Activated T-helper 17 cell treated with anti-CD3 and anti-CD28 coated beads, Interleukin-2, amount 50 U/mL, for 72 hours (primary cell): ENCODE measurements around the gene TTN. TPM values are rescaled to one million over a fixed set of nuclear protein-coding genes. Genes with fewer than 3 reads are reported as not detected.
A peak's percentile ranks its signal among the peaks of the same experiment; 100 is the strongest.

Source experiments
- ATAC-seq: fragments of 150-1000 bp; cut with Tn5 transposase; replicated peaks from 2 replicates; pipeline ENCODE4 v1.10.0; 2021; ENCODE audit warnings: mild to moderate bottlenecking, moderate library complexity
- H3K27ac Mint-ChIP-seq: one replicate; pipeline ENCODE4 v1.8.0; 2022; ENCODE audit warnings: mixed read lengths
- H3K27me3 Mint-ChIP-seq: one replicate; pipeline ENCODE4 v1.8.0; 2022; ENCODE audit warnings: mixed read lengths
- H3K36me3 Mint-ChIP-seq: one replicate; pipeline ENCODE4 v1.8.0; 2022; ENCODE audit warnings: low read depth, mild to moderate bottlenecking, mixed read lengths
- H3K4me1 Mint-ChIP-seq: one replicate; pipeline ENCODE4 v1.8.0; 2022; ENCODE audit warnings: mixed read lengths
- H3K4me3 Mint-ChIP-seq: one replicate; pipeline ENCODE4 v1.8.0; 2022; ENCODE audit warnings: mild to moderate bottlenecking, mixed read lengths
- H3K9me3 Mint-ChIP-seq: one replicate; pipeline ENCODE4 v1.8.0; 2022; ENCODE audit warnings: mixed read lengths
- total RNA-seq, 2 donors: library from RNA; stranded (reverse); gene quantifications; one replicate each; pipeline ENCODE4 v1.2.3, GENCODE V29; 2022

Gene TTN
- total RNA-seq, 2 donors from 2014 or later = 0.84 to 3.1 TPM

GRCh38 chr2:178628605-178629004, 178.6 kb downstream of the TTN start:
- H3K27ac Mint-ChIP-seq = no peak overlapping the region
- no peak overlapping the region for H3K4me3 Mint-ChIP-seq
- ATAC-seq = no peak
- no peaks in the 10 kb centered on the region for H3K4me1 Mint-ChIP-seq
- no peaks in the 10 kb centered on the region for H3K27me3 Mint-ChIP-seq
- no peaks in the 10 kb centered on the region for H3K9me3 Mint-ChIP-seq
- peaks cover 8% of the 10 kb centered on the region for H3K36me3 Mint-ChIP-seq

- H3K4me3 Mint-ChIP-seq = no peak overlapping the region
- ATAC-seq = no peak
- H3K27me3 Mint-ChIP-seq = no peaks in the 10 kb centered on the region
- H3K4me1 Mint-ChIP-seq = no peaks in the 10 kb centered on the region
- H3K27ac Mint-ChIP-seq = no peak overlapping the region
- H3K9me3 Mint-ChIP-seq = no peaks in the 10 kb centered on the region
- peaks cover 8% of the 10 kb centered on the region for H3K36me3 Mint-ChIP-seq
These were observed 179.8 kb downstream of the TTN start for GRCh38 chr2:178627401-178627800.

GRCh38 chr2:178615969-178616368, 191.3 kb downstream of the TTN start:
- ATAC-seq = no peak
- Mint-ChIP-seq H3K27me3 (no peaks in the 10 kb centered on the region), H3K4me3 (no peak overlapping the region), H3K4me1 (no peaks in the 10 kb centered on the region), H3K9me3 (no peaks in the 10 kb centered on the region), H3K27ac (no peak overlapping the region), H3K36me3 (peaks cover 44% of the 10 kb centered on the region)

- peaks cover 80% of the 10 kb centered on the region for H3K36me3 Mint-ChIP-seq
- no peak overlapping the region for H3K27ac Mint-ChIP-seq
- H3K4me1 Mint-ChIP-seq = no peaks in the 10 kb centered on the region
- H3K9me3 Mint-ChIP-seq = no peaks in the 10 kb centered on the region
- no peak for ATAC-seq
- H3K27me3 Mint-ChIP-seq = no peaks in the 10 kb centered on the region
- H3K4me3 Mint-ChIP-seq = no peak overlapping the region
These were observed 204.3 kb downstream of the TTN start for GRCh38 chr2:178602901-178603300.

GRCh38 chr2:178592655-178593054, 214.6 kb downstream of the TTN start:
- Mint-ChIP-seq H3K27me3 (no peaks in the 10 kb centered on the region), H3K4me1 (no peaks in the 10 kb centered on the region), H3K4me3 (no peak overlapping the region), H3K27ac (no peak overlapping the region), H3K9me3 (peaks cover 4% of the 10 kb centered on the region), H3K36me3 (peaks cover 62% of the 10 kb centered on the region)
- no peak for ATAC-seq

GRCh38 chr2:178589335-178589734, 217.9 kb downstream of the TTN start:
- ATAC-seq = no peak
- Mint-ChIP-seq H3K4me3 (no peak overlapping the region), H3K36me3 (peaks cover 71% of the 10 kb centered on the region), H3K4me1 (no peaks in the 10 kb centered on the region), H3K27ac (no peak overlapping the region), H3K9me3 (peaks cover 4% of the 10 kb centered on the region), H3K27me3 (no peaks in the 10 kb centered on the region)

GRCh38 chr2:178584666-178585065, 222.6 kb downstream of the TTN start:
- H3K9me3 Mint-ChIP-seq = peaks cover 4% of the 10 kb centered on the region
- no peak overlapping the region for H3K27ac Mint-ChIP-seq
- no peak for ATAC-seq
- H3K4me1 Mint-ChIP-seq = no peaks in the 10 kb centered on the region
- H3K4me3 Mint-ChIP-seq = no peak overlapping the region
- peaks cover 45% of the 10 kb centered on the region for H3K36me3 Mint-ChIP-seq
- H3K27me3 Mint-ChIP-seq = no peaks in the 10 kb centered on the region

GRCh38 chr2:178579006-178579405, 228.2 kb downstream of the TTN start:
- peaks cover 65% of the 10 kb centered on the region for H3K36me3 Mint-ChIP-seq
- H3K4me3 Mint-ChIP-seq = no peak overlapping the region
- H3K4me1 Mint-ChIP-seq = no peaks in the 10 kb centered on the region
- no peaks in the 10 kb centered on the region for H3K27me3 Mint-ChIP-seq
- no peak overlapping the region for H3K27ac Mint-ChIP-seq
- ATAC-seq = no peak
- H3K9me3 Mint-ChIP-seq = no peaks in the 10 kb centered on the region

- ATAC-seq = no peak
- peaks cover 98% of the 10 kb centered on the region for H3K36me3 Mint-ChIP-seq
- H3K27me3 Mint-ChIP-seq = no peaks in the 10 kb centered on the region
These were observed 232.4 kb downstream of the TTN start for GRCh38 chr2:178574789-178575188.

GRCh38 chr2:178568227-178568626, 239.0 kb downstream of the TTN start:
- Mint-ChIP-seq H3K4me3 (no peak overlapping the region), H3K9me3 (peaks cover 11% of the 10 kb centered on the region), H3K4me1 (no peaks in the 10 kb centered on the region), H3K36me3 (peaks cover 86% of the 10 kb centered on the region), H3K27ac (no peak overlapping the region), H3K27me3 (no peaks in the 10 kb centered on the region)
- ATAC-seq = no peak

More at GRCh38 chr2:178574789-178575188, 232.4 kb downstream of the TTN start:
- Mint-ChIP-seq H3K4me3 (no peak overlapping the region), H3K9me3 (peaks cover under 1% of the 10 kb centered on the region), H3K27ac (no peak overlapping the region), H3K4me1 (no peaks in the 10 kb centered on the region)

- Mint-ChIP-seq H3K9me3 (no peaks in the 10 kb centered on the region), H3K4me3 (no peak overlapping the region), H3K27me3 (no peaks in the 10 kb centered on the region), H3K27ac (no peak overlapping the region), H3K36me3 (peaks cover 65% of the 10 kb centered on the region), H3K4me1 (peaks cover 13% of the 10 kb centered on the region)
- ATAC-seq = peak; percentile 60
These were observed 254.2 kb downstream of the TTN start for GRCh38 chr2:178553047-178553446.

GRCh38 chr2:178550352-178550751, 256.9 kb downstream of the TTN start:
- Mint-ChIP-seq H3K27me3 (no peaks in the 10 kb centered on the region), H3K36me3 (peaks cover 81% of the 10 kb centered on the region), H3K4me3 (no peak overlapping the region), H3K4me1 (peaks cover 8% of the 10 kb centered on the region), H3K9me3 (peaks cover 4% of the 10 kb centered on the region), H3K27ac (no peak overlapping the region)
- ATAC-seq = no peak

- Mint-ChIP-seq H3K4me1 (no peaks in the 10 kb centered on the region), H3K27me3 (no peaks in the 10 kb centered on the region), H3K36me3 (peaks cover 93% of the 10 kb centered on the region), H3K27ac (no peak overlapping the region), H3K4me3 (no peak overlapping the region), H3K9me3 (peaks cover under 1% of the 10 kb centered on the region)
- ATAC-seq = no peak
These were observed 264.7 kb downstream of the TTN start for GRCh38 chr2:178542569-178542968.

- no peak overlapping the region for H3K27ac Mint-ChIP-seq
- no peak overlapping the region for H3K4me3 Mint-ChIP-seq
- no peaks in the 10 kb centered on the region for H3K9me3 Mint-ChIP-seq
- H3K27me3 Mint-ChIP-seq = no peaks in the 10 kb centered on the region
- no peak for ATAC-seq
- peaks cover 93% of the 10 kb centered on the region for H3K36me3 Mint-ChIP-seq
- H3K4me1 Mint-ChIP-seq = no peaks in the 10 kb centered on the region
These were observed 265.1 kb downstream of the TTN start for GRCh38 chr2:178542161-178542560.

- Mint-ChIP-seq H3K9me3 (no peaks in the 10 kb centered on the region), H3K27ac (no peak overlapping the region), H3K36me3 (peaks cover 99% of the 10 kb centered on the region), H3K27me3 (no peaks in the 10 kb centered on the region), H3K4me1 (peaks cover 19% of the 10 kb centered on the region), H3K4me3 (no peak overlapping the region)
- ATAC-seq = no peak
These were observed 271.2 kb downstream of the TTN start for GRCh38 chr2:178536037-178536436.

- Mint-ChIP-seq H3K36me3 (peaks cover 79% of the 10 kb centered on the region), H3K4me3 (peak overlapping the region; percentile 60), H3K4me1 (peaks cover 34% of the 10 kb centered on the region), H3K27me3 (no peaks in the 10 kb centered on the region), H3K9me3 (no peaks in the 10 kb centered on the region), H3K27ac (peak overlapping the region; percentile 18)
- no peak for ATAC-seq
These were observed 276.1 kb downstream of the TTN start for GRCh38 chr2:178531168-178531567.
